Natural killer cell (primary cell): Measurements from ENCODE around the gene FOXI1. TPM values are rescaled to one million over a fixed set of nuclear protein-coding genes. Genes with fewer than 3 reads are reported as not detected.

Source experiments
- ATAC-seq, 3 donors: fragments of 150-1000 bp in 2 of 3; fragments of 200-7000 bp in 1 of 3; cut with Tn5 transposase; 1 replicate in 1 of 3; 2 replicates in 2 of 3; pipeline ENCODE4 v1.10.0; 2021; ENCODE audit warnings: mild to moderate bottlenecking in 2 of 3, moderate library complexity in 2 of 3
- DNase-seq, 2 donors: peaks; one replicate each; pipeline versions ENCODE4 v3.0.0 to v3.0.0-alpha.2; 2013 to 2021; ENCODE audit warnings: mixed read lengths in 1 of 2
- H3K27ac ChIP-seq: one replicate; pipeline ENCODE4 v1.5.1; 2013; ENCODE audit warnings: mild to moderate bottlenecking, low read length
- H3K27me3 ChIP-seq: one replicate; pipeline ENCODE4 v1.6.1; 2013; ENCODE audit warnings: low read length; ENCODE audit not compliant: control insufficient read depth, insufficient read depth
- H3K36me3 ChIP-seq: one replicate; pipeline ENCODE4 v1.6.1; 2013; ENCODE audit warnings: low read length; ENCODE audit not compliant: control insufficient read depth, insufficient read depth
- H3K4me1 ChIP-seq: one replicate; pipeline ENCODE4 v1.6.1; 2013; ENCODE audit warnings: low read length; ENCODE audit not compliant: control insufficient read depth, insufficient read depth
- H3K4me3 ChIP-seq: one replicate; pipeline ENCODE4 v1.5.1; 2013; ENCODE audit warnings: low read length
- H3K9me3 ChIP-seq: one replicate; pipeline ENCODE4 v1.6.1; 2013; ENCODE audit warnings: low read length; ENCODE audit not compliant: control insufficient read depth, insufficient read depth
- H3K27ac Mint-ChIP-seq, 2 donors: one replicate each; pipeline ENCODE4 v1.8.0; 2022; ENCODE audit warnings: mild to moderate bottlenecking in 2 of 2, mixed read lengths in 2 of 2, moderate library complexity in 1 of 2
- H3K27me3 Mint-ChIP-seq, 2 donors: one replicate each; pipeline ENCODE4 v1.8.0; 2022; ENCODE audit warnings: low read depth in 2 of 2, mixed read lengths in 2 of 2
- H3K36me3 Mint-ChIP-seq: one replicate; pipeline ENCODE4 v1.8.0; 2022; ENCODE audit warnings: mixed read lengths
- H3K4me1 Mint-ChIP-seq, 2 donors: one replicate each; pipeline ENCODE4 v1.8.0; 2022; ENCODE audit warnings: mixed read lengths in 2 of 2
- H3K4me3 Mint-ChIP-seq: one replicate; pipeline ENCODE4 v1.8.0; 2022; ENCODE audit warnings: mild to moderate bottlenecking, moderate library complexity, mixed read lengths
- H3K9me3 Mint-ChIP-seq, 2 donors: one replicate each; pipeline ENCODE4 v1.8.0; 2022; ENCODE audit warnings: mixed read lengths in 2 of 2
- WGBS: methylation state at CpG from one replicate; pipeline ENCODE4 v1.1.7; 2013; ENCODE audit warnings: missing lambda C conversion rate; ENCODE audit not compliant: insufficient coverage; 5-methylcytosine and 5-hydroxymethylcytosine counted together
- intact Hi-C: fragments of 100-400 bp; cut with micrococcal nuclease; formaldehyde crosslinking; loops from one replicate; pipeline ENCODE4 v1.14.2; 2022
- total RNA-seq, 4 donors: library from RNA; stranded (reverse); fragments of 120-200 nt in 1 of 4; gene quantifications; one replicate each; pipeline versions ENCODE4 v1.2.3 to v1.2.4, GENCODE V29; 2013 to 2022
- TF ChIP-seq, protein P1 (sequence below): fragments of 200-600 bp; IDR thresholded peaks from one replicate; pipeline ENCODE4 v1.8.0; 2022; ENCODE audit warnings: antibody characterized with exemption

The FOXI1 gene
- total RNA-seq, 3 donors from 2014 or later (not counting 1 experiment from before 2014, with no cell fraction given): 0.18 TPM; not detected in 2

DNA sequence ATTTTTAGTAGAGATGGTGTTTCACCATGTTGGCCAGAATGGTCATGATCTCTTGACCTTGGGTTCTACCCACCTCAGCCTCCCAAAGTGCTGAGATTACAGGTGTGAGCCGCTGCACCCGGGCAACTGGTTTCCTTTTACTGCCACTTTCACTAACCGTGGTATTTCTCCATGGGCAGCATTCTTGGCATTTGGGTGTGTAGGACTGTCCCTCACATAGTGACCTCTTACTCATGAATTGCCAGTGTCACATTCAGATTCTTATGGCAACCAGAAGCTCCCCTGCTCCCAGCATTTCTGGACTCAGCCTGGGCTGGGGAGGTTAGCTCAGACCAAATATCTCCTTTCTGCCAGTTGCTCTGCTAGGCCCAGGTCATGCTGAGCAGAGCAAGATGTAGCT lies 50.1 kb downstream of the FOXI1 start:
- no peak overlapping the region for H3K4me3 ChIP-seq
- peaks cover 0 to 3% of the 10 kb centered on the region in 2 donors for H3K27me3 Mint-ChIP-seq
- H3K36me3 Mint-ChIP-seq: no peaks in the 10 kb centered on the region
- H3K27me3 ChIP-seq: no peaks in the 10 kb centered on the region
- H3K27ac ChIP-seq: no peak overlapping the region
- TF ChIP-seq, protein P1, sequence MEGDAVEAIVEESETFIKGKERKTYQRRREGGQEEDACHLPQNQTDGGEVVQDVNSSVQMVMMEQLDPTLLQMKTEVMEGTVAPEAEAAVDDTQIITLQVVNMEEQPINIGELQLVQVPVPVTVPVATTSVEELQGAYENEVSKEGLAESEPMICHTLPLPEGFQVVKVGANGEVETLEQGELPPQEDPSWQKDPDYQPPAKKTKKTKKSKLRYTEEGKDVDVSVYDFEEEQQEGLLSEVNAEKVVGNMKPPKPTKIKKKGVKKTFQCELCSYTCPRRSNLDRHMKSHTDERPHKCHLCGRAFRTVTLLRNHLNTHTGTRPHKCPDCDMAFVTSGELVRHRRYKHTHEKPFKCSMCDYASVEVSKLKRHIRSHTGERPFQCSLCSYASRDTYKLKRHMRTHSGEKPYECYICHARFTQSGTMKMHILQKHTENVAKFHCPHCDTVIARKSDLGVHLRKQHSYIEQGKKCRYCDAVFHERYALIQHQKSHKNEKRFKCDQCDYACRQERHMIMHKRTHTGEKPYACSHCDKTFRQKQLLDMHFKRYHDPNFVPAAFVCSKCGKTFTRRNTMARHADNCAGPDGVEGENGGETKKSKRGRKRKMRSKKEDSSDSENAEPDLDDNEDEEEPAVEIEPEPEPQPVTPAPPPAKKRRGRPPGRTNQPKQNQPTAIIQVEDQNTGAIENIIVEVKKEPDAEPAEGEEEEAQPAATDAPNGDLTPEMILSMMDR: no peak
- no peaks in the 10 kb centered on the region for H3K9me3 ChIP-seq
- DNase-seq: no peak
- no peaks in the 10 kb centered on the region for H3K36me3 ChIP-seq
- intact Hi-C loops: no loop called here
- ATAC-seq: no peak
- H3K4me3 Mint-ChIP-seq: no peak overlapping the region
- no peaks in the 10 kb centered on the region for H3K4me1 ChIP-seq
- H3K27ac Mint-ChIP-seq: no peak overlapping the region
- H3K4me1 Mint-ChIP-seq: no peaks in the 10 kb centered on the region
- no peaks in the 10 kb centered on the region for H3K9me3 Mint-ChIP-seq
- 81% methylated on average over 3 of the region's 3 CpGs for WGBS

DNA sequence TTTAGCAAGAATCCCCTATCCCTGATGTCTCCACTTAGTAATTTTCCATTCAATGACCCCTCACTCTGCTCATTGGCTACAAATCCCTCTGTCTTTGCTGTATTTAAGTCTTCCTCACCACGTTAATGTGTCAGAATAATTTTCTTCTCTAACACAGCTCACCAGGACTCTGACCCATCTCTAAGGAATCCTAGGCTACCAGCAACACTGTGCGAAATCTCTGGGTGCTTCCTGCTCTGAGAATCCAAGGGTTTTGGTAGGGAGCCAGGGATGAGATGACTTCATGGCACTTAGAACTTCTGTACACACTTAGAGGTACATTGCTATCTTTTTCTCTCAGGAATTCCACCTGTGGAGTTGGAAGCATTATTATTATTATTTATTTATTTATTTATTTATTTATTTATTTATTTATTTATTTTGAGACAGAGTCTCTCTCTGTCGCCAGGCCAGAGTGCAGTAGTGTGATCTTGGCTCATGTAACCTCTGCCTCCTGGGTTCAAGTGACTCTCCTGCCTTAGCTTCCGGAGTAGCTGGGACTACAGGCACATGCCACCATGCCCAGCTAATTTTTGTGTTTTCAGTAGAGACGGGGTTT lies 53.5 kb downstream of the FOXI1 start:
- Histone ChIP-seq H3K27ac (no peak overlapping the region), H3K4me3 (no peak overlapping the region), H3K9me3 (no peaks in the 10 kb centered on the region), H3K27me3 (no peaks in the 10 kb centered on the region), H3K4me1 (no peaks in the 10 kb centered on the region), H3K36me3 (no peaks in the 10 kb centered on the region)
- H3K9me3 Mint-ChIP-seq: no peaks in the 10 kb centered on the region
- H3K4me3 Mint-ChIP-seq: no peak overlapping the region
- intact Hi-C loops: no loop called here
- ATAC-seq: no peak
- H3K27ac Mint-ChIP-seq: no peak overlapping the region
- WGBS: 73% methylated on average over 5 of the region's 5 CpGs
- no peaks in the 10 kb centered on the region for H3K4me1 Mint-ChIP-seq
- H3K36me3 Mint-ChIP-seq: no peaks in the 10 kb centered on the region
- H3K27me3 Mint-ChIP-seq: peaks cover 3 to 8% of the 10 kb centered on the region in 2 donors
- TF ChIP-seq, protein P1: no peak
- DNase-seq: no peak

Other genes with a start within 250 kb of the FOXI1 start
- gene INSYN2B, start 125.4 kb upstream of the FOXI1 start, total RNA-seq: not detected
- gene C5orf58, start 127.1 kb downstream of the FOXI1 start, total RNA-seq: not detected
- gene LCP2, start 191.9 kb downstream of the FOXI1 start, total RNA-seq: 100 to 1,000 TPM; 376 to 488 (median 450) TPM